H9 (cell line): ENCODE results near the gene CORO2B. TPM values are rescaled to one million over a fixed set of nuclear protein-coding genes. Genes with fewer than 3 reads are reported as not detected.

Source experiments
- DNase-seq: peaks from one replicate; pipeline ENCODE4 v3.0.0-alpha.2; 2017
- H2AFZ ChIP-seq: one replicate; pipeline ENCODE4 v1.6.1; 2013; ENCODE audit warnings: mild to moderate bottlenecking, low read length, control low read depth, moderate library complexity
- H2AK5ac ChIP-seq: 2 replicates; pipeline ENCODE4 v1.6.1; 2013; ENCODE audit warnings: low read length, control low read depth, mixed read lengths; ENCODE audit not compliant: insufficient read length
- H2BK120ac ChIP-seq: one replicate; pipeline ENCODE4 v1.6.1; 2013; ENCODE audit warnings: low read depth, mild to moderate bottlenecking, low read length, control low read depth, inconsistent platforms; ENCODE audit not compliant: poor library complexity, severe bottlenecking
- H2BK12ac ChIP-seq: 2 replicates; pipeline ENCODE4 v1.6.1; 2013; ENCODE audit warnings: low read length, control low read depth, mixed read lengths, low read depth; ENCODE audit not compliant: insufficient read length
- H2BK15ac ChIP-seq: 2 replicates; pipeline ENCODE4 v1.6.1; 2013; ENCODE audit warnings: low read depth, low read length, control low read depth
- H2BK20ac ChIP-seq: one replicate; pipeline ENCODE4 v1.6.1; 2013; ENCODE audit warnings: low read depth, mild to moderate bottlenecking, low read length, control low read depth, inconsistent platforms; ENCODE audit not compliant: poor library complexity, severe bottlenecking
- H2BK5ac ChIP-seq: 2 replicates; pipeline ENCODE4 v1.6.1; 2013; ENCODE audit warnings: low read length, control low read depth, mixed read lengths; ENCODE audit not compliant: insufficient read length
- H3K14ac ChIP-seq: 2 replicates; pipeline ENCODE4 v1.6.1; 2013; ENCODE audit warnings: low read length, control low read depth; ENCODE audit not compliant: insufficient read depth
- H3K18ac ChIP-seq: 2 replicates; pipeline ENCODE4 v1.6.1; 2013; ENCODE audit warnings: low read depth, mild to moderate bottlenecking, mixed read lengths, low read length, control low read depth; ENCODE audit not compliant: insufficient read length
- H3K23ac ChIP-seq: 2 replicates; pipeline ENCODE4 v1.6.1; 2013; ENCODE audit warnings: low read length, control low read depth, mixed read lengths, low read depth; ENCODE audit not compliant: insufficient read length
- H3K23me2 ChIP-seq: 2 replicates; pipeline ENCODE4 v1.6.1; 2013; ENCODE audit warnings: low read depth, mild to moderate bottlenecking, mixed read lengths, low read length, control low read depth; ENCODE audit not compliant: insufficient read length, poor library complexity, severe bottlenecking
- H3K27ac ChIP-seq: 2 replicates; pipeline ENCODE4 v1.5.1; 2013; ENCODE audit warnings: low read length, control low read depth, mixed read lengths, low read depth; ENCODE audit not compliant: insufficient read length
- H3K27me3 ChIP-seq: 2 replicates; pipeline ENCODE4 v1.6.1; 2013; ENCODE audit warnings: low read length, control low read depth, inconsistent platforms; ENCODE audit not compliant: insufficient read depth
- H3K4ac ChIP-seq: 2 replicates; pipeline ENCODE4 v1.6.1; 2013; ENCODE audit warnings: low read depth, mild to moderate bottlenecking, control low read depth, inconsistent platforms, low read length, moderate library complexity
- H3K4me1 ChIP-seq: 2 replicates; pipeline ENCODE4 v1.6.1; 2013; ENCODE audit warnings: low read length, control low read depth, inconsistent platforms; ENCODE audit not compliant: insufficient read depth
- H3K4me2 ChIP-seq: 2 replicates; pipeline ENCODE4 v1.6.1; 2013; ENCODE audit warnings: low read length, control low read depth, mixed read lengths; ENCODE audit not compliant: insufficient read length, insufficient read depth
- H3K56ac ChIP-seq: 2 replicates; pipeline ENCODE4 v1.6.1; 2013; ENCODE audit warnings: low read depth, mild to moderate bottlenecking, mixed read lengths, low read length, control low read depth; ENCODE audit not compliant: insufficient read length
- H3K79me1 ChIP-seq: 2 replicates; pipeline ENCODE4 v1.6.1; 2013; ENCODE audit warnings: low read depth, mild to moderate bottlenecking, moderate library complexity, low read length, control low read depth, inconsistent platforms; ENCODE audit not compliant: insufficient read depth, poor library complexity, severe bottlenecking
- H3K79me2 ChIP-seq: 2 replicates; pipeline ENCODE4 v1.6.1; 2013; ENCODE audit warnings: low read length, control low read depth, inconsistent platforms; ENCODE audit not compliant: insufficient read depth
- H3K9ac ChIP-seq: 2 replicates; pipeline ENCODE4 v1.6.1; 2013; ENCODE audit warnings: low read length, control low read depth, mixed read lengths; ENCODE audit not compliant: insufficient read length; ENCODE audit errors: extremely low read depth
- H3K9me3 ChIP-seq: one replicate; pipeline ENCODE4 v1.6.1; 2013; ENCODE audit warnings: low read depth, low read length, inconsistent platforms; ENCODE audit not compliant: control insufficient read depth
- H3T11ph ChIP-seq: one replicate; pipeline ENCODE4 v1.6.1; 2013; ENCODE audit warnings: mild to moderate bottlenecking, low read length, control low read depth, inconsistent platforms
- H4K20me1 ChIP-seq: one replicate; pipeline ENCODE4 v1.6.1; 2013; ENCODE audit not compliant: control insufficient read depth, insufficient read length, insufficient read depth
- H4K5ac ChIP-seq: 2 replicates; pipeline ENCODE4 v1.6.1; 2013; ENCODE audit warnings: low read depth, mild to moderate bottlenecking, mixed read lengths, low read length, control low read depth; ENCODE audit not compliant: insufficient read length
- H4K8ac ChIP-seq: replicated peaks from 2 replicates; pipeline ENCODE4 v1.6.1; 2013; ENCODE audit warnings: low read length, control low read depth, mixed read lengths, low read depth; ENCODE audit not compliant: insufficient read length
- H4K91ac ChIP-seq: 2 replicates; pipeline ENCODE4 v1.6.1; 2013; ENCODE audit warnings: low read depth, mild to moderate bottlenecking, moderate library complexity, mixed read lengths, low read length, control low read depth; ENCODE audit not compliant: insufficient read length
- H3K27ac Mint-ChIP-seq, 3 experiments: 2 replicates in 2 of 3; 3 replicates in 1 of 3; pipeline ENCODE4 v1.8.0; 2020 to 2021; ENCODE audit warnings: mixed read lengths in 3 of 3, mild to moderate bottlenecking in 1 of 3, moderate library complexity in 1 of 3
- H3K27me3 Mint-ChIP-seq: 2 replicates; pipeline ENCODE4 v1.8.0; 2021; ENCODE audit warnings: low read depth, mild to moderate bottlenecking, moderate library complexity, mixed read lengths
- H3K36me3 Mint-ChIP-seq, 3 experiments: 2 replicates in 2 of 3; 3 replicates in 1 of 3; pipeline ENCODE4 v1.8.0; 2020 to 2021; ENCODE audit warnings: low read depth in 3 of 3, mixed read lengths in 3 of 3; ENCODE audit not compliant: insufficient read depth in 1 of 3
- H3K4me1 Mint-ChIP-seq, 2 experiments: 2 replicates each; pipeline ENCODE4 v1.8.0; 2020; ENCODE audit warnings: mixed read lengths in 2 of 2
- H3K4me3 Mint-ChIP-seq, 2 experiments: 2 replicates in 1 of 2; 3 replicates in 1 of 2; pipeline ENCODE4 v1.8.0; 2020 to 2021; ENCODE audit warnings: mild to moderate bottlenecking in 2 of 2, mixed read lengths in 2 of 2, moderate library complexity in 1 of 2
- H3K9me3 Mint-ChIP-seq, 2 experiments: 2 replicates in 1 of 2; 3 replicates in 1 of 2; pipeline ENCODE4 v1.8.0; 2020; ENCODE audit warnings: mild to moderate bottlenecking in 2 of 2, mixed read lengths in 2 of 2, moderate library complexity in 1 of 2
- WGBS: extraction: QIAGEN DNeasy Blood & Tissue Kit; methylation state at CpG from one replicate; pipeline ENCODE4 v1.1.7; 2013; ENCODE audit warnings: missing lambda C conversion rate, low lambda C conversion rate, mixed read lengths; ENCODE audit not compliant: insufficient read length; ENCODE audit errors: extremely low coverage; 5-methylcytosine and 5-hydroxymethylcytosine counted together
- total RNA-seq: library from RNA; stranded (reverse); gene quantifications from 2 replicates; pipeline ENCODE4 v1.2.1, GENCODE V29; 2021
- TF ChIP-seq, protein P1 (sequence below): fragments of 200-600 bp; sonication (generic); conservative IDR thresholded peaks from 3 replicates; pipeline ENCODE4 v1.8.0; 2021; ENCODE audit warnings: antibody characterized with exemption, mild to moderate bottlenecking

The CORO2B gene
- total RNA-seq, 1 experiment from 2014 or later = 3.1 TPM

DNA sequence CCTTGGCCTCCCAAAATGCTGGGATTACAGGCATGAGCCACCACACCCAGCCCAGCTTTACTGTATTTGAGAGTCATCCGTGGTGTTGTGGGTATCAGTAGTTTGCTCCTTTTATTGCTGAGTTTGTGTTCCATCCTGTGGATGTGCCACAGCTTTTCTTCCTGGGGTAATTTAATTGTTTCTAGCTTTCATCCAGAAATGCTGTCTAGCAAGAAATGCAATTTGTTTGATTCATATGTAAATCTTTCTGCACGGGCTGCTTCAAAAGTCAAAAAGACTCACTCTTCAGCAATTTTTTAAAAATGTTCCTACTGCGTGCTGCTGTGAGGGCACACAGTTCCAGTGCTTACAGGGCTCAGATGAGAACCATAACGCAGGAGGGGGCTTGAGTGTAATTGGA is 47.1 kb downstream of the CORO2B start:
- Histone ChIP-seq H3K23ac (no peak overlapping the region), H2BK15ac (no peak overlapping the region), H4K8ac (no peak overlapping the region), H2BK5ac (no peak overlapping the region), H3K27me3 (no peaks in the 10 kb centered on the region), H3K27ac (no peak overlapping the region), H4K5ac (no peak overlapping the region), H3K18ac (no peak overlapping the region), H3K9me3 (no peaks in the 10 kb centered on the region), H3K4me2 (no peak overlapping the region), H3K4me1 (no peaks in the 10 kb centered on the region; the same call in 1 of the 2 replicates), H3K23me2 (no peaks in the 10 kb centered on the region), H4K20me1 (no peaks in the 10 kb centered on the region), H2BK12ac (no peak overlapping the region), H3K14ac (no peak overlapping the region), H3K56ac (no peak overlapping the region), H3K79me1 (no peaks in the 10 kb centered on the region), H3K79me2 (no peaks in the 10 kb centered on the region), H2AK5ac (no peak overlapping the region), H2BK20ac (no peak overlapping the region), H3K4ac (no peak overlapping the region), H4K91ac (no peak overlapping the region), H3T11ph (no peak overlapping the region), H2BK120ac (no peak overlapping the region), H2AFZ (no peak overlapping the region), H3K9ac (no peak overlapping the region)
- Mint-ChIP-seq H3K27ac (no peak overlapping the region; a peak in 1 of 7 replicates), H3K4me1 (peaks cover 28 to 41% of the 10 kb centered on the region in 2 experiments), H3K4me3 (no peak overlapping the region), H3K27me3 (no peaks in the 10 kb centered on the region; the same call in none of the 2 replicates), H3K36me3 (no peaks in the 10 kb centered on the region; a peak in 1 of 7 replicates), H3K9me3 (no peaks in the 10 kb centered on the region)
- TF ChIP-seq, protein P1, sequence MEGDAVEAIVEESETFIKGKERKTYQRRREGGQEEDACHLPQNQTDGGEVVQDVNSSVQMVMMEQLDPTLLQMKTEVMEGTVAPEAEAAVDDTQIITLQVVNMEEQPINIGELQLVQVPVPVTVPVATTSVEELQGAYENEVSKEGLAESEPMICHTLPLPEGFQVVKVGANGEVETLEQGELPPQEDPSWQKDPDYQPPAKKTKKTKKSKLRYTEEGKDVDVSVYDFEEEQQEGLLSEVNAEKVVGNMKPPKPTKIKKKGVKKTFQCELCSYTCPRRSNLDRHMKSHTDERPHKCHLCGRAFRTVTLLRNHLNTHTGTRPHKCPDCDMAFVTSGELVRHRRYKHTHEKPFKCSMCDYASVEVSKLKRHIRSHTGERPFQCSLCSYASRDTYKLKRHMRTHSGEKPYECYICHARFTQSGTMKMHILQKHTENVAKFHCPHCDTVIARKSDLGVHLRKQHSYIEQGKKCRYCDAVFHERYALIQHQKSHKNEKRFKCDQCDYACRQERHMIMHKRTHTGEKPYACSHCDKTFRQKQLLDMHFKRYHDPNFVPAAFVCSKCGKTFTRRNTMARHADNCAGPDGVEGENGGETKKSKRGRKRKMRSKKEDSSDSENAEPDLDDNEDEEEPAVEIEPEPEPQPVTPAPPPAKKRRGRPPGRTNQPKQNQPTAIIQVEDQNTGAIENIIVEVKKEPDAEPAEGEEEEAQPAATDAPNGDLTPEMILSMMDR = no peak
- DNase-seq = no peak
- WGBS = no CpG with 5 or more reads among the region's 4 CpGs
